D721Med (cell line): ENCODE data around the gene LPP.

Source experiments
- DNase-seq: peaks from one replicate; pipeline ENCODE4 v3.0.0; 2011; ENCODE audit warnings: low spot score; ENCODE audit not compliant: insufficient read length
- FAIRE-seq: peaks from 2 replicates; lab custom pipeline; 2011; peaks lifted over from hg19 to GRCh38; lab: Jason Lieb, UNC
- TF ChIP-seq, protein P1 (sequence below): IDR thresholded peaks from 2 replicates; pipeline ENCODE4 v1.5.1; 2012; ENCODE audit warnings: mild to moderate bottlenecking, control low read depth; ENCODE audit not compliant: insufficient read depth; ENCODE audit errors: missing control alignments

The LPP gene

DNA sequence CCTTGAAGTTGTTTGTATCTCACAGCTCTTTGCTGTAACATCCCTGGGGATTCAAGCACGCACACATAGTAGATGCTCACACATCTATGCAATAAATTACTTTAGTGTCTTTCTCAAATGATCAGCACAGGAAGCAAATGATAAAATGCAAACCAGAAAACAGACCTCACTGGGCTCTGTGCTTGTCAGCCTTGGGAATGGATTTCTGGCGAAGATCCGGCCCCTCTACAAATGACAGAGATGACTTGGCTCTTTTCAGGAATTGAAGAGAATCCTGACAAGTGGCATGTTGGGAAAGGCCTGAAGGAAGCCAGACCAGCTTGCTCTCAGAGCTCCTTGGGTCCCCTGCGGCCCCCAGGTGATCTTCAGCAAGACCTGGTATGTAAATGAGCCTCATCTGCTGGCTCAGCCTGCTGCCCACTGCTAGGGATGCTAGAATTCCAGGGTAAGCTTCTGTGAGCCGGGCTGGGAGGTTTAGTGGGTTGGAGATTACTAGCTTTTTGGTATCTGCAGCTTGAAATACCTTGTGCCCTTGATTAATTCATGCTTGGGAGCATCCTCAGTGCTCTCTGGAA, 54.1 kb downstream of the LPP start:
- FAIRE-seq = no peak
- DNase-seq = no peak
- TF ChIP-seq, protein P1, sequence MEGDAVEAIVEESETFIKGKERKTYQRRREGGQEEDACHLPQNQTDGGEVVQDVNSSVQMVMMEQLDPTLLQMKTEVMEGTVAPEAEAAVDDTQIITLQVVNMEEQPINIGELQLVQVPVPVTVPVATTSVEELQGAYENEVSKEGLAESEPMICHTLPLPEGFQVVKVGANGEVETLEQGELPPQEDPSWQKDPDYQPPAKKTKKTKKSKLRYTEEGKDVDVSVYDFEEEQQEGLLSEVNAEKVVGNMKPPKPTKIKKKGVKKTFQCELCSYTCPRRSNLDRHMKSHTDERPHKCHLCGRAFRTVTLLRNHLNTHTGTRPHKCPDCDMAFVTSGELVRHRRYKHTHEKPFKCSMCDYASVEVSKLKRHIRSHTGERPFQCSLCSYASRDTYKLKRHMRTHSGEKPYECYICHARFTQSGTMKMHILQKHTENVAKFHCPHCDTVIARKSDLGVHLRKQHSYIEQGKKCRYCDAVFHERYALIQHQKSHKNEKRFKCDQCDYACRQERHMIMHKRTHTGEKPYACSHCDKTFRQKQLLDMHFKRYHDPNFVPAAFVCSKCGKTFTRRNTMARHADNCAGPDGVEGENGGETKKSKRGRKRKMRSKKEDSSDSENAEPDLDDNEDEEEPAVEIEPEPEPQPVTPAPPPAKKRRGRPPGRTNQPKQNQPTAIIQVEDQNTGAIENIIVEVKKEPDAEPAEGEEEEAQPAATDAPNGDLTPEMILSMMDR = no peak

DNA sequence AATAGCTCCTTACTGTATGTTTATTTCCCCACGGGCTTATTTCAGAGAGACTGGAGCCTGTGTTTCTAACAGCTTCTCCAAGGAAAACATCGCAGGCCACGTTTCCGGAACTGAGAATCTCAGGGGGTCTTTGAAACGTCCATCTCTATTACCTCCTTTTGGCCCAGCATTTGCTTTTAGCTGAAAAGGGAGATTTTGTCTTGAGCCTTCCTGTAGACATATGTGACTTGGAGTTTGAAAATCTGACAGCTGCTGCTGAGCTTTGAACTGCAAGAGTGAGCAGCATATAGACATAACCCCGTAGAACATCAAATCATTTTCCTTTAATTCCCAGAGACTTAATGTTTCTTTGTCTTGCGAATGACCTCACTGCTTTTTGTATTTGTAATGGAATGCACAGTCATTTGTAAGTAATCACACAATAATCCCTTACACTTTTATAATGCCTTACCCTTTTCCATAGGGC, 54.6 kb downstream of the LPP start:
- DNase-seq (no peak), FAIRE-seq (no peak)
- TF ChIP-seq, protein P1 = no peak

DNA sequence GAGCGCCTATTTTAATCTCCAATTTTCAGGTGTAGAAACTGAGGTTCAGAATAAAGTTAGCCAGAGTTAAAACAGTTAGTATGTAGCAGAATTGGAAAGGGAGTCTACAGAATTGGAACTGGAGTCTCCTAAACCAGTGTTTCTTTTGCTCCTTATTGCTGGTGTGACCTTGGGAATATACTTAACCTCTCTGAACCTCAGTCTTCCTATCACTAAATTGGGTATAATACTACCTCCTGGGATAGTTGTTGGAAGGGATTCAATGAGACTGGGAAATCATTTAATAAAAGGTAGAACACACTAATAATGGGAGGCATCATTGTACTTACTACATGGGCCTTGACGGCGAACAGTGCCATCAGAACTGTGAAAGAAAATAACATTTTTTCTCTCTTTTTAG, 55.1 kb downstream of the LPP start:
- TF ChIP-seq, protein P1 = no peak
- DNase-seq (no peak), FAIRE-seq (no peak)

DNA sequence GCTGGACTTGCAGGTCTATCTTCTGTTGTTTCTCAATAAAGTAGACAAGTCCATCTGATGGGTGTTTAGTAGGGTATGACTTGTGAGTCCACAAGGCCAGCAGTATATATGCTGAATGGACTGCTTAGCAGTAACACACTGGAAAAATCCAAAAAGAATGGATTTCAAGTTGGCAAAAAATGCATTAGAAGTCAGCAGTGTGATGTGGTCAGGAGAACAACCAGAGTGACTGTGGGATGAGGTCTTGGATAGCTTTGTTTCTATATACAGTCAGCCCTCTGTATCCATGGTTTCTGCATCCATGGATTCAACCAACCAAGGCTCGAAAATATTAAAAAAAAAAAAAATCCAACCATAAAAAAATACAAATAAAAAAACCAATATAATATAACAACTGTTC, 55.8 kb downstream of the LPP start:
- FAIRE-seq (no peak), DNase-seq (no peak)
- TF ChIP-seq, protein P1 = no peak

DNA sequence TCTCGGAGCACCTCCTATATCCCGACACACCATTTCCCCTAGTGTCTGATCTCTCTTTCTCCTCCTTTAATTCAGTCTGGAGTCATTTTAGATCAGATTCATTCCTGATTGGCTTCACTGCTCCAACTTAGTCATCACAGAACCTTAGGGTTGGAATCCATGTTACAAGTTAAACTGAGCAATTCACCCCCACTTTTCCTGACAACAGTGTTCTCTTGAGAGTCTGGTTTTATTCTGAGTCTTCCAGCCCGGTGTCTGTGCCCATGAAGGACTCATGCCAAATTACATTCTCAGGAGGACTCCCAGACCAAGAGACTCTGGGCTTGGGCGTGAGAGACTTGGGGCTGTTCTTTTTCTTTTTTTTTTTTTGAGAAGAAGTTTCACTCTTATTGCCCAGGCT, 57.5 kb downstream of the LPP start:
- TF ChIP-seq, protein P1 = no peak
- no peak for DNase-seq
- no peak for FAIRE-seq

DNA sequence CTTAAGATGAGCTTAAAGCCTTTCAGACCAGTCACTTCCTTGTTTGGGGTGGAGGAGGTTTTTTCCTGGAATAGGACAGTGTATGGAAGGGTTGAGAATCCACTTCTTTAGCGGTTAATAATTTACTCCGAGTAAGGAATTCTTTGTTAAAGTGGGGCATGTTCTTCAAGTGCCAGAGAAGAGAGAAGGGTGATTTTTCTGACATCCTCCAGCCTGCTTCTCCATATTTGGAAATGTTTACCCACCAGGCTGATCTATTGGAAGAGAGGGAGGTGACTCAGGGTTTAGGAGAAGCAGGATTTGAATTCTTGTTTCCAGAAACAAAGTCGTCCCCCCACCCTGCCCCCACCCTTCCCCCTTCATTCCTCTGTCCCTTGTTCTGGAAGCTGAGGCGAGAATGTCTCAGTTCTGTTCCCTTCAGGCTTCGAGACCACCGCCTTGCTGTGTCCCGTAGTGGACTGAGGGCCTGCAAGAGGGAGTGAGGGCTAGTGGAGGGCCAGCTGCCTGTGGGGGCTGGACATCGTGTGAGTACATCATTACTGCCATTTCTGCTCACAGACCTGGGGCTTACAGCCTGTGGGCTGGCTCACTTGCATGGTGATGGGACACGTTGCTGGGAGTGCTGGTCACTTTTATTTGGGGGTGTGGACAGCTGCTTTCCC, 58.5 kb downstream of the LPP start:
- FAIRE-seq (no peak), DNase-seq (no peak)
- TF ChIP-seq, protein P1 = no peak

DNA sequence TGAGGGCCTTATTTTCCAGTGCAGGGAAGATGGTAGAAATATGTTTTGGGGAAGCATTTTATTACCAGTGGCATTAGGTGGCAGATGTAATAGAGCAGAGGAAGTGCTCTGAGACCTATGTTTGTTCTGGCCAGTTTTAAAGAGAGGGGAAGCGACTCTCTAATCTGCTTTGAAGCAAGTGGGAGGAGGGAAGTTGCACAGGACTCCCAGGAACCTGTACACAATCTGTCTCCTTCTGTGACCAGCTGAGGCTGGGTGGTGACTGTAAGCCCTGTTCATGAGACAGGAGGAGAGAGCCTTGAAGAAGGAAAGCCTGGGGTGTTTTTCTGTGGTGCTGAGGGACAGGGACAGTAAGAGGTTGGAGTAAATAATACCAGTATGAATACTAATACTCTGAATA, 60.5 kb downstream of the LPP start:
- DNase-seq = no peak
- FAIRE-seq = no peak
- TF ChIP-seq, protein P1 = no peak
